BE2C (cell line): ENCODE measurements around the gene WDR62.
A peak's percentile ranks its signal among the peaks of the same experiment; 100 is the strongest.

ENCODE experiments used
- DNase-seq: peaks from one replicate; pipeline ENCODE4 v3.0.0-alpha.2; 2020
- H3K27me3 ChIP-seq: fragments of 250-450 bp; sonication (Bioruptor Pico); 2 replicates; pipeline ENCODE4 v1.5.1; 2020; ENCODE audit warnings: mild to moderate bottlenecking
- H3K36me3 ChIP-seq: fragments of 250-450 bp; sonication (Bioruptor Pico); 2 replicates; pipeline ENCODE4 v1.5.1; 2020; ENCODE audit warnings: mild to moderate bottlenecking
- H3K4me1 ChIP-seq: fragments of 250-450 bp; sonication (Bioruptor Pico); 2 replicates; pipeline ENCODE4 v1.5.1; 2020
- H3K4me3 ChIP-seq: 2 replicates; pipeline ENCODE4 v1.5.1; 2011; ENCODE audit warnings: low read depth, low read length
- H3K9me3 ChIP-seq: fragments of 250-450 bp; sonication (Bioruptor Pico); 2 replicates; pipeline ENCODE4 v1.5.1; 2020
- CTCF ChIP-seq: IDR thresholded peaks from 2 replicates; pipeline ENCODE4 v1.5.1; 2012; ENCODE audit warnings: mild to moderate bottlenecking, low read depth, low read length

Gene WDR62

GRCh38 chr19:36025541-36025940 lies 29.2 kb upstream of the WDR62 start:
- no peak for TF ChIP-seq CTCF
- H3K4me1 ChIP-seq: no peaks in the 10 kb centered on the region
- H3K9me3 ChIP-seq: no peaks in the 10 kb centered on the region
- H3K27me3 ChIP-seq: no peaks in the 10 kb centered on the region
- no peak for DNase-seq
- H3K4me3 ChIP-seq: no peak overlapping the region
- peaks cover 11% of the 10 kb centered on the region; the same call in 1 of the 2 replicates for H3K36me3 ChIP-seq

GRCh38 chr19:36026091-36026876 lies 28.4 kb upstream of the WDR62 start:
- Histone ChIP-seq H3K4me3 (no peak overlapping the region), H3K36me3 (peaks cover 11% of the 10 kb centered on the region; the same call in 1 of the 2 replicates), H3K9me3 (no peaks in the 10 kb centered on the region), H3K4me1 (no peaks in the 10 kb centered on the region), H3K27me3 (no peaks in the 10 kb centered on the region)
- TF ChIP-seq CTCF: no peak
- DNase-seq: no peak

- no peak overlapping the region for H3K4me3 ChIP-seq
- H3K9me3 ChIP-seq: no peaks in the 10 kb centered on the region
- DNase-seq: no peak
- H3K27me3 ChIP-seq: no peaks in the 10 kb centered on the region
- H3K4me1 ChIP-seq: no peaks in the 10 kb centered on the region
- peaks cover 11% of the 10 kb centered on the region; the same call in 1 of the 2 replicates for H3K36me3 ChIP-seq
- no peak for TF ChIP-seq CTCF
Observed at GRCh38 chr19:36027696-36028095, 27.0 kb upstream of the WDR62 start.

GRCh38 chr19:36028313-36029041 lies 26.2 kb upstream of the WDR62 start:
- TF ChIP-seq CTCF: no peak
- Histone ChIP-seq H3K4me3 (no peak overlapping the region), H3K4me1 (peaks cover 3% of the 10 kb centered on the region; the same call in 1 of the 2 replicates), H3K36me3 (peaks cover 8% of the 10 kb centered on the region; the same call in 1 of the 2 replicates), H3K27me3 (no peaks in the 10 kb centered on the region), H3K9me3 (no peaks in the 10 kb centered on the region)
- no peak for DNase-seq

GRCh38 chr19:36030264-36031148 lies 24.2 kb upstream of the WDR62 start:
- H3K4me3 ChIP-seq: no peak overlapping the region
- no peak for DNase-seq
- no peaks in the 10 kb centered on the region; the same call in 1 of the 2 replicates for H3K36me3 ChIP-seq
- peak; percentile 21; the same call in 1 of the 2 replicates for TF ChIP-seq CTCF
- H3K9me3 ChIP-seq: no peaks in the 10 kb centered on the region
- H3K4me1 ChIP-seq: peaks cover 6% of the 10 kb centered on the region; the same call in 1 of the 2 replicates
- no peaks in the 10 kb centered on the region for H3K27me3 ChIP-seq
